Non-pigmented ciliary epithelial cell (primary cell): ENCODE measurements around the gene FXYD1.
"Not testable (repeated sequence)": the region's sequence is repeated elsewhere in the genome, so short reads cannot be mapped to it uniquely, and the experiment has no call there.

Source experiments
- DNase-seq: peaks from one replicate; pipeline ENCODE4 v3.0.0-alpha.2; 2010; ENCODE audit warnings: low read depth

FXYD1 gene

DNA sequence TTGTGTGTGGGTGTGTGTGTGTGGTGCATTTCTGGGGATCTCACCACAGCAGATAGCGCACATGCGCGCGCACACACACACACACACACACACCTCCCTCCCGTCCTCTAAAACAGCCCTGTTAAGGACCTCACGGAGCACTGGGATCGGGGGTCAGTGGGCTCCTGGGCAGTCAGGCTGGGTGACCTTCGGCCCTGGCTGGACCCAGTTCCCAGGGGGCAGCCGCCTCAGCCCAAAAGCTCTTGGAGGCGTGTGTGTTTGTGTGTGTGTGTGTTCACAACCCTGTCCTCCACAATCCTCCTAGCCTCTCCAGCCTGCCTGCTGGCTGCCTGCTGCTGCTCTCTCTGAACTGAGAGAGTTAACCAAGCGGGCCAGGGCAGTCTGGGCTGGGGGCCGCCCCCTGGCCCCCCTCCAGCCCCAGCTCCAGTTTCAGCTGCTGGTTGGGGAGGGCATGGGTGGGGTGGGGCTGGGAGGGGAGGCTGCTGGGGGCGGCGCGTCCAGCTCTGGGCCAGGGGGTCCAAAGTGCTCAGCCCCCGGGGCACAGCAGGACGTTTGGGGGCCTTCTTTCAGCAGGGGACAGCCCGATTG is at the start of gene FXYD1:
TSS of gene FXYD1 (plus strand) at position 520 of the 588 bp plus-strand sequence. CDS start 1,256 bp downstream, outside the sequence.
- no peak for DNase-seq

DNA sequence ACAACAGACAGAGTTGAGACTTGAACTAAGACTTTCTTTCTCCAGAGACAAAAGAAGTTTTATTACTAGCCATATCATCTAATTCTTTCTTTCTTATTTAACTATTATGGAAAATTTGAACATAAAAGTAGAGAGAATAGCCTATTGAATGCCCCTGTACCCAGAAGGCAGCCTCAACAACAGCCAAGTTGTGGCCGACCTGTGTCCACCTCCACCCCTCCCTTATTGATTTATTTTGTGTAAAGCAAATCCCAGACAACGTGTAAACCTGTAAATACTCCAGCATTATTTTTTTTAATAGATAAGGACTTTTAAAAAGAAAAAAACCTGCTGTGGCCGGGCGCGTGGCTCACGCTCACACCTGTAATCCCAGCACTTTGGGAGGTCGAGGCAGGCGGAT is 49.1 kb upstream of the FXYD1 start:
- DNase-seq, result no peak

DNA sequence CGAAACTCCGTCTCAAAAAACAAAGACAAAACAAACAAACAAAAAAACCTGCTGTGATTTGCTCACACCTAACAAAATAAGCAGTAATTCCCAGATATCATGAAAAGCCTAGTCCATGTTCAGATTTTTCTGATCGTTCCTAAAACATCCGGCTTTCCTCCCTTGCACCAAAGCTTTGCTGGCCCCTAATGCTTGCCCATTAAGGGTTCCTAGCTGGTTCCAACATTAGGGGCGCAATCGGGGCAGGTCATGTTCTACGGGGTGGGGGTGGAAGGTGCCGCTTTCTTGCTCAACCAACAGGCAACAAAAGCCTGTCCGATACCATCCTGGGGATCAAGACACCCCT is 48.5 kb upstream of the FXYD1 start:
- DNase-seq, result no peak

DNA sequence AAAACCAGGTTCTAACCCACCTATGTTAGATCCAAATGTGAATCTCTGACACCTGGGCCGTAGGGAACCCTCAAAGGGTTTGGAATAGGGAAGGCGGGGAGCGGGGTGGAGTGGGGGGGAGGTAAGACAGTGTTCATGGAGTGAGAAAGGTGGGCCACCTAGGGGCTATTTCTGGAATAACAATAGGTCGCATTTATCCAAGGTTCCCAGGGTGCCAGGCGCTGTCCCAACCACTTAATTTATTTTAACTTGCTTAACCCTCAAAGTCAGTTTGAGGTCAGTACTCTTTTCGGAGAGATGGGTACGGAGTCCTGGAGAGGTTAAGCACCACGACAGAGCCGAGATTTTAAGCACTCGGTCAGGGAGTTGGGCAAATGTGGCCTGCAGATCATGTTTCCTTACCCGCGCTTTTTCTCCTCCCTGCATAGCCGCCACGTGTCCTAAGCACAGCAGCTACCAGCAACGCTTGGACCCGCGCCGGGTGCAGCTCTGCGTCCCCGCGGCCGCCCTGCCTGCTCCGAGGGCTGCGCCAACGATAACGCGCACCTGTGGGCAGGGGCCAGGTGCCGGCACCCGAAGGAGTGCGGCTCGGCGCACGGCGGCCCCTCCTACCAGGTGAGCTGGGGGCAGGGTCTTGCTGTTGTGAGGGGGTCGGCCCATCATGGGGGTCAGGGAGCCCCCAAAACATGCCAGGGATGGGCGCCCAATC is 48.0 kb upstream of the FXYD1 start:
- no peak for DNase-seq

DNA sequence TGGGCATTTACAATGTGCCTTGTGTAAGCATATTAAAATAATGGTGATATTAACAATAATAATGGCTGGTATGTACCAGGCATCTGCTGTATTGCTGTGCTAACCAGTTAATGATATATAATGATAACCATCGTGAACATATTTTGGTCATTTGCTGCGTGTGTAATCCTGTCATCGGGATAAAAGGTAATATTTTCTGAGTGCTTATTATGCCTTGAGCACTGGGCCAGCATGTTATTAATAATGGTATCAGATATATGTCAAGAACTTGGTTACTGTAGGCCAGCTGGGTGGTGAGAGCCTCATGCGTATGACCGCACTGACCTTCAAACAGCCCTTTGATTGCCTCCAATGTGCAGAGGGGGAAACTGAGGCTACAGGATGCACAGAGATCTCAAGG is 45.2 kb upstream of the FXYD1 start:
- no peak for DNase-seq

DNA sequence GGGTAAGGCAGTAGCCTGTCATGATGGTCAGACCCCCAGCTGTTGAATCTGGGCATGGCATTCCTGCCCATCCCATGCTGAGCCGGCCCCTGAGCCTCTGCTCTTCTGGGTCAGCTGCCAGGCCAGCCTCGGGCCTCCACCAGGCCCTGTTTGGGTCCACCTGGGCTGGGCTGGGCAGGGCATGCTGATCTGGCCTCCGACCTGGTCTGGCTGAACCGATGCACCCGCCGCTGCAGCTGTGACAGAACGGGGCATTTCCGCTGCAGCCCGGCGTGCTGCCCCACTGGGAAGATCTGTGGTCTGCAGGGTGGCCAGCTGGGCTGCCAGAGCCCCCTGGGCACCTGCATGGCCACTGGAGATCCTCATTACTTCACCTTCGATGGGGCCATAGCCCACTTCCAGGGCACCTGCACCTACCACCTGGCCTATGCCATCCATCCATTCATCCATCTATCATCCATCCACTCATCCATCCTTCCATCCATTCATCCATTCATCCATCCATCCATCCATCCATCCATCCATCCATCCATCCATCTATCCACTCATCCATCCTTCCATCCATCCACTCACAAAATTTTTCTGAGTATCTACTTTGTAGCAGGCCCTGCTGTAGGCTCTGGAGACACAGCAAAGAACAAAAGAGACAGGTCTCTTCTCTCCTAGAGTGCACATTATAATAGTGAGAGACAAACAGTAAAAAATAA is 44.5 kb upstream of the FXYD1 start:
- no peak for DNase-seq

DNA sequence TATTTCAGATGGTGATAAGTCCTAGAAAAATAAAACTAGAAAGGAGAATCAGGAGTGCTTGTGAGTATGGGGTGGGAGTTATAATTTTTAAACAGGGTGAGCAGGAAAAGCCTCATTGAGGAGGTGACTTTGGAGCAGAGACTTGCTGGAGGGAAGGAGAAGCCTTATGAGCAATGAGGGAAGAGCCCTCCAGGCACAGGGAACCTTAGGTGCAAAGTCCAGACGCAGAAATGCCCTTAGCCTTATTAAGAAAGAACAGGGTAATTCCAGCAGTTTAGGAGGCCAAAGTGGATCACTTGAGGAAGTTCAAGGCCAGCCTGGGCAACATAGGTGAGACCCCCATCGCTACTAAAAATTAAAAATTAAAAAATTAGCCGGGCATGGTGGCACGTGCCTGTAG is 44.0 kb upstream of the FXYD1 start:
- no peak for DNase-seq

DNA sequence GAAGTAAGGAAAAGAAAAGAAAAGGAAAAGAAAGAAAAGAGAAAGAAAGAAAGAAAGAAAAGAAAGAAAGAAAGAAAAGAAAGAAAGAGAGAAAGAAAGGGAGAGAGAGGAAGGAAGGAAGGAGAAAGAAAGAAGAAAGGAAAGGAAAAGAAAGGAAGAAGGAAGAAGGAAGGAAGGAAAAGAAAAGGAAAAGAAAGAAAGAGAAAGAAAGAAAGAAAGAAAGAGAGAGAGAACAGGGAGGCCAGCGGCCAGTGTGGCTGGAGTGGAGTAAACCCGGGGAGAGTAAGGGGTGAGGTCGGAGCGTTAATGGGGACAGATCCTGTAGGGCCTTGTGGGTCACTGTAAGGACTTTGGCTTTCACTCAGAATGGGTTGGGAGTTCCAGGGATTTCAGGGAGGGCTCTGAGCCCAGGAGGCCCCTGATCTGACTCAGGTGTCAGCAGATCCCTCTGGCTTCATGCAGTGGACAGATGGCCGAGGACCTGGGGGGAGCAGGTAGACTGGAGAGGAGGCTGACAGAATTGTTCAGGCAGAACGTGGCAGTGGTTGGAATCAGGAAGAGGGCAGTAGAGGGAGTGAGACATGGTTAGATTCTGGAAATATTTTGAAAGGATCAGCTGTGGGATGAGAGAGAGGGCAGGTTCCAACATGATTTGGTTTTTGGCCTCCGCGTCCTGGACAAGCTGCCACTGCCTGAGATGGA is 42.8 kb upstream of the FXYD1 start:
- DNase-seq, result no peak

DNA sequence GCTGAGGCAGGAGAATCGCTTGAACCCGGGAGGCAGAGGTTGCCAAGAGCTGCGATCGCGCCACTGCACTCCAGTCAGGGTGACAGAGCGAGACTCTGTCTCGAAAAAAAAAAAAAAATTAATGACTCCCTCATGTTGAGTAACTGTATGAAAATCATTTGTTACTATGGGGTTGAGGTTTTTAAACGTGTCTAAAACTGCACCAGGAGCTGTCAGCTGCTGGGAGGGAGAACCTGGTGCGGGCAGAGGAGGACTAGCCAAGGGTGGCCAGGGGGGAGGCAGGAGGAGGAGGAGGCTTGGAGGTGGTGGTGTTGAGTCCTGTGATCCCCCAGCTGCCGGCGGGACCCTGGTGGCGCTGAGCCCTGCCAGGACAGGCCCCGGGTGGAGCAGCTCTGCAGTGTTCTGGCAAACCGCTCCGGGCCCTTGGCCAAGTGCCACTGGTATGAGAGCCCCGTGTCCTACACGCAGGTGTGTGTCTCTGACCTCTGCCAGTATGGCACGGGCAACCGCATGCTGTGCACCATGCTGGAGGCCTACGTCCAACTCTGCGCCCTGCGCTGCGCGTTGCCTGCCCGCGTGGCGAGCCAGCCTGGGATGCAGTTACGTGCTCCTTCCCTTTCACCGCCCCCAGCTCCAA is 40.1 kb upstream of the FXYD1 start:
- no peak for DNase-seq

DNA sequence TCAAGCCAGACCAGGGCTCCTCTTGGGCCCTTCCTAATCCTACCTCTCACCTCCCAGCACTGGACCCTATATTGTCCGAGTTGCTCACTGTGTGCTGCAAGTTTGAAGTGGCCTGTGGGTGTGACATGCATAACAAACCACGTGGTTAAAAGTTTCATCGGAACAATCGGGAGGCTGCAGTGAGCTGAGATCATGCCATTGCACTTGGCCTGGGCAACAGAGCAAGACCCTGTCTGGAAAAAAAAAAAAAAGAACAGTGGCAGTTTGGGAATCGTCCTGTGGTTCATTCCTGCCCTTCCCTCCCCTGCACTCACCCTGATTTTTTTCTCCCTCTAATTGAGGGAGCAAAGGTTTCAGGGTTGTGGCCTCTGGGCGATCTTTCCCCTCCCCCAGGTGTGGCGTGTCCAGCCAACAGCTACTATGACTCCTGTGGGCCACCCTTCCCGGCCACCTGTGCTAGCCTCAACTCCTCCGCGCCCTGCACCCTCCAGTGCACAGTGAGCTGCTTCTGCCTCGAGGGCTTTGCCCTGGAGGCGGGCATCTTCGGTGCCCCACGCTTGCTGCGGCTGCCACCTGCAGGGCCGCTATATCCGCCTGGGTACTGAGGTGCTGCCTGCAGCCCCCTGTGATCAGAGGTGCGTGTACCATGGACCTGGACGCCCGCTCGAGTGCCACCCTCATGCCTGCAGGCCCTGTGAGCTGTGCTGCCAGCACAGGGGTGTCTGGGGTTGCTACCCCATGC is 39.3 kb upstream of the FXYD1 start:
- DNase-seq, result no peak

DNA sequence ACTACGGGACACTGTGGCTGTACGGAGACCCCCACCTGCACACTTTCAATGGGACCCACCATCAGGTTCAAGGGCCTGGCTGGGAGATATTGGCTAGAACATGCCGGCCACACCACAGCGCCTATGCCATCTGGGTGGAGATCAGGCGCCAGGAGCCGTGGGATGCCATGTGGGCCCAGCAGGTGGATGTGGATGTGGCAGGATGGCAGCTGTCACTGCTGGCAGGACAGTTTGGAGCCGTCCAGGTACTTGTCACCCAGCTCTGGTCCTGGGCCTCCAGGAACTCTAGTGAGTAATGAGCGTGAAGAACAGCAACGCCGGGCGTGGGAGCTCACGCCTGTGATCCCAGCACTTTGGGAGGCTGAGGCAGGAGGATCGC is 38.7 kb upstream of the FXYD1 start:
- DNase-seq, result no peak

DNA sequence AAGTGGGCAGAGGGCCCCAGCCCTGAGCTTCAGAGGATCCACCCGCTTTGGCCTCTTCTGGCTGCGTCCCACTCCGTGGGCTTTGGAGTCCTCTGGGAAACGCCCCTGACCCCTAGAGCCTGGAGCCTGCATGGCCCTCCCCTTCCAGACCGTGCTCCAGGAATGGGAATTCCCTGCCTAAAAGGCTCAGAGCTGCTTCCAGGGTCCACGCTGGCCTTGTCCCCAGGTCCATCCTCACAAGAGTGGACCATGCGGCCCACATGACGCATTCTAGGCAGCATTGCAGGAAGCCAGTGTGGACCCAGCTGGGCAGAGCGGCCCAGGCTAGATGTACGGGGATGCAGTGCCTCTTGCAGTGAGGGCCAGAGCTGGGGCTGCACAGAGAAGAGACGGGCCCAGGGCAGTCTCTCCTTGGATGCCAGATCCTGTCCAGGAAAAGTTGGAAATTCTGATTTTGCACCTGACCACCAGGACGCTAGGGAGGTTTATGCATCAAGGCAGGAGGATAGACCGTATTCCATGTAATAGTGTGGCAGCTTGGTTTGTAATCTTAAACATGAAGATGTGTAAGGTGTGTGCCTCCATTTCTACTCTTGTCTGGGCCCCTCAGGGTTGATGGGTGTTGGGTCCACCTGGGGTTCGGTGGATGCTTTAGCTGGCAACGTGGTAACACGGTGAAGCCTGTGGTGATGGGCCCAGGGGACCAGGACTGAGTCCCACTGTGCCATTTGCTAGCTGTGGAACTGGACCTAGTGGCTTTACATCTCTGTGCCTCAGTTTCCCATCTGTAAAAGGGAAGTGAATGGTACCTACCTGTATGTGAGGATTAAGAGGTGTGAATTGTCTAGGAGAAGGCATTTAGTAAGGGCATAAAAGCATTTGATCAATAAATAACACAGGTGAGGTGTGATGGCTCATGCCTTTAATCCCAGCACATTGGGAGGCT is 37.8 kb upstream of the FXYD1 start:
- DNase-seq, result no peak

DNA sequence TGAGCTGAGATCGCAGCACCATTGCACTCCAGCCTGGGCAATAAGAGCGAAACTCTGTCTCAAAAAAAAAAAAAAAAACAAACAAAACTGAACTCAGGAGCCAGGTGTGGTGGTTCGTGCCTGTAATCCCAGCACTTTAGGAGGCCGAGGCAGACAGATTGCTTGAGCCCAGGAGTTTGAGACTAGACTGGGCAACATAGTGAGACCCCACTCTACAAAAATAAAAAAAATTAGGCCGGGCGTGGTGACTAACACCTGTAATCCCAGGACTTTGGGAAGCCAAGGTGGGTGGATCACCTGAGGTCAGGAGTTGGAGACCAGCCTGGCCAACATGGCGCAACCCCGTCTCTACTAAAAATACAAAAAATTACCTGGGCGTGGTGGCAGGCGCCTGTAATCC is 36.7 kb upstream of the FXYD1 start:
- not testable (repeated sequence) for DNase-seq

DNA sequence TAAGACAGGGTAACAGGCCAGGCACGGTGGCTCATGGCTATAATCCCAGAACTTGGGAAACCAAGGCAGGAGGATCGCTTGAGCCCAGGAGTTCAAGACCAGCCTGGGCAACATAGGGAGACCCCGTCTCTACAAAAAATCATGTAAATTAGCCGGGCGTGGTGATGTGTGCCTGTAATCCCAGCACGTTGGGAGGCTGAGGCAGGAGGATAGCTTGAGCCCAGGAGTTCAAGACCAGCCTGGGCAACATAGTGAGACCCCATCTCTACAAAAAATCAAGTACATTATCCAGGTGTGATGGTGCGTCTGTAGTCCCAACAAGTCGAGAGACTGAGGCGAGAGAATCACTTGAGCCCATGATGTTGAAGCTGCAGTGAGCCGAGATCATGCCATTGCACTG is 35.0 kb upstream of the FXYD1 start:
- DNase-seq, result not testable (repeated sequence)

DNA sequence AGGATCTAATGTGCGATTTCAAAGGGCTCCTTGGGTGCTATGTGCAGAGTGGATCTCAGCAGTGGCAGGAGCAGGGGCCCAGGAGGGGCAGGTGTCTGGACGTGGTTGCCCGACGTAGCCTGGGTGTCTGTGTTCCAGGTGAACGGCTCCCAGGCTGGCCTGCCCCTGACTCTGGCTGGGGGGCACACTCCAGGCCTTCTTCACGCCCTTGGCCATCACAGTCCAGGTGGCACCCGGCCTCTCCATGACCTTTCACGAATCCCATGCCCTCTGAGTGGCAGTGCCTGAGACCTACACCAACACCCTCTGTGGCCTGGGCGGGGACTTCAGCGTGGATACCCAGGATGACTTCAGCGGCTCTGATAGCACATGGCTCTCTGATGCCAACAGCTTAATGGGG is 34.3 kb upstream of the FXYD1 start:
- no peak for DNase-seq

DNA sequence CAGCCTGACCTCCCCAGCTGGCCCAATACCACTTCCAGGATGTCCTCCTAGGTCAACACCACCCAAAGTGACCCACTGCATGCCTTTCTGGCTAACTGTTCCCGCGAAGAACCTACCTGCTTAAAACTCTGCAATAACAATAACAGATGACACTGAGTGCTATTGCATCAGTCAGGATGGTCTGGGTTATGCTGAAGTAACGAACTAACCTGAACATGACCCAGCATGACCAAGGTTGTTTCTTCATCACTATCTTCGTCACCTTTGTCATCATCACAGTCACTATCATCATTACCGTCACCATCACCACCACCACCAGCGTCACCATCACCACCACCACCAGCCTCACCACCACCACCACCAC is 33.6 kb upstream of the FXYD1 start:
- DNase-seq, result no peak

DNA sequence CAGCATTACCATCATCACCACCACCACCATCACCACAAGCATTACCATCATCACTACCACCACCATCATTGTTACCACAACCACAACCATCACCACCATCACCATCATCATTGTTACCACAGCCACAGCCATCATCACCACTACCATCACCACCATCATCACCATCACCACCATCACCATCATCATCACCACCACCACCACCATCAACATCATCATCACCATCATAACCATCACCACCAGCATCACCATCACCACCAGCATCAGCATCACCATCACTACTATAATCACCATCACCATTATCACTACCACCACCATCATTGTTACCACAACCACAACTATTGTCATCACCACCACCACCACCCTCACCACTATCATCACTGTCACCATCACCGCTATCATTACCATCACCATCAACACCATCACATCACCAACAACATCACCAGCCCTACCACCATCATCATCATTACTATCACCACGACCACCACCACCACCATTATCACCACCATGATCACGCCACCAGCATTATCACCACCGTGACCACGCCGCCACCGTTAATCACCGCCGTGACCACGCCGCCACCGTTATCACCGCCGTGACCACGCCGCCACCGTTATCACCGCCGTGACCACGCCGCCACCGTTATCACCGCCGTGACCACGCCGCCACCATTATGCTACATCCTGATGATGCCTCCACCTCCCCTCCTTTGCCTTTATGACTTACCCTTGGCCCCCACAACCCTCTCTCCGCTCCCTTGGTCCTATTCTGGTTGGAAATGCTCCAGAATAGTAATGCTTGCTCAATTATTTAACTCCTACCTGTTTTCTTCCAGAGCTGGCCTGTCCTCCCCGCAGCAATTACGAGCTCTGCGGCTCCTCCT is 33.0 kb upstream of the FXYD1 start:
- no peak for DNase-seq

DNA sequence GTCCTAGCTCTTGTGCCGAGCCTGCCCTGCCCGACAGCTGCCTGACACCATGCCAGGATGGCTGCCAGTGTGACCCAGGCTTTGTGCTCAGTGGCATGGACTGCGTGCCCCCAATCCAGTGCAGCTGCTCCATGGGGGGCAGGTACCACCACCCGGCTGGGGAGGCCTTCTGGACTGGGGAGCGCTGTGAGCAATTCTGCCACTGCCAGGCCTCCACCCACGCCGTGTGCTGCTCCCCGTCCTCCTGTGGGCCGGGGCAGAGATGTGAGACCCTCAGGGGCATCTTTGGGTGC is 32.4 kb upstream of the FXYD1 start:
- DNase-seq, result no peak

DNA sequence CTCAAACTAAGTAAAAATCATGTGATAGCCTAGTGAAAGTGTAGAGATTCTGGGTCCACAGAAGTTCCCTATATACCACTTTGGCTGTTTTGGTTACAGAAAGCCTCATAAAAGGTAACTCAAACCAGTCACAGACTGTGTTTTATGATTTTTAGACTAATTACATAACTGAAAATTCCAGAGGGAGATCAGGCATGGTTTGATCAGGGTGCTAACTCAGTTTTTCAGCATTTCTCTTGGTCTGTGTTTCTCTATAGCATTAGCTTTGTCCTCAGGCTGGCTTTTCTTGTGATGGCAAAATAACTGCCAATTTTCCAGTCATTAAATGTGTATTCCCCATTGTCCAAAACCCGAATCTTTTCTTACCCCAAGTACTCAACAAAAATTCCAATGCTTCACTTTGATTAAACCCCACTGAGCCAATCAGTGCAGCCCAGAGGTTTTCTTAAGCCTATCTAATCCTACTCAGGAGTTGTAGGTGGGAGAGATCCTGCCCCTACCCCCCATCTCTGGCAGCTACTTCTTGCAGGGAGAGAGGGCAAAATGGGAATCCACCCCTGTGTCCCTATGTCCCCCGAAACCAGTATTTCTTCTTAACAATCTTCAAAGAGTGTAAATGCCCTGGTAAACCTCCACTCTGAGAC is 31.6 kb upstream of the FXYD1 start:
- no peak for DNase-seq
